ENCODE results near the gene SUGCT.

SUGCT gene

GRCh38 chr7:40839881-40840280 is 705.1 kb downstream of the SUGCT start:
- no peak for DNase-seq

- DNase-seq, result no peak
Observed at GRCh38 chr7:40840990-40841389, 706.2 kb downstream of the SUGCT start.

- no peak for DNase-seq
Observed at GRCh38 chr7:40842641-40843040, 707.8 kb downstream of the SUGCT start.

- DNase-seq, result no peak
Observed at GRCh38 chr7:40843338-40843985, 708.7 kb downstream of the SUGCT start.

GRCh38 chr7:40845943-40846342 is 711.1 kb downstream of the SUGCT start:
- DNase-seq, result no peak

GRCh38 chr7:40847921-40848320 is 713.1 kb downstream of the SUGCT start:
- DNase-seq, result no peak

- no peak for DNase-seq
Observed at GRCh38 chr7:40848541-40849221, 713.9 kb downstream of the SUGCT start.

- DNase-seq, result no peak
Observed at GRCh38 chr7:40850017-40850416, 715.2 kb downstream of the SUGCT start.

- no peak for DNase-seq
Observed at GRCh38 chr7:40851001-40851400, 716.2 kb downstream of the SUGCT start.

- DNase-seq, result no peak
Observed at GRCh38 chr7:40859076-40859475, 724.3 kb downstream of the SUGCT start.

GRCh38 chr7:40859965-40860543 is 725.2 kb downstream of the SUGCT start:
- no peak for DNase-seq

- DNase-seq, result no peak
Observed at GRCh38 chr7:40865441-40866233, 730.8 kb downstream of the SUGCT start.

GRCh38 chr7:40866601-40867000 is 731.8 kb downstream of the SUGCT start:
- DNase-seq, result no peak

GRCh38 chr7:40870108-40870507 is 735.3 kb downstream of the SUGCT start:
- DNase-seq, result no peak

GRCh38 chr7:40873248-40873647 is 738.4 kb downstream of the SUGCT start:
- no peak for DNase-seq

GRCh38 chr7:40874756-40875155 is 740.0 kb downstream of the SUGCT start:
- no peak for DNase-seq

- no peak for DNase-seq
Observed at GRCh38 chr7:40876601-40877000, 741.8 kb downstream of the SUGCT start.

- DNase-seq, result no peak
Observed at GRCh38 chr7:40879941-40880543, 745.2 kb downstream of the SUGCT start.

GRCh38 chr7:40880581-40880980 is 745.8 kb downstream of the SUGCT start:
- no peak for DNase-seq

GRCh38 chr7:40881405-40881926 is 746.7 kb downstream of the SUGCT start:
- no peak for DNase-seq

GRCh38 chr7:40882071-40882658 is 747.4 kb downstream of the SUGCT start:
- DNase-seq, result no peak

- no peak for DNase-seq
Observed at GRCh38 chr7:40883826-40884225, 749.0 kb downstream of the SUGCT start.

Data from inflammatory macrophage (primary cell).